ENCODE results near the gene CCDC74B.
"Not testable (repeated sequence)": the region's sequence is repeated elsewhere in the genome, so short reads cannot be mapped to it uniquely, and the experiment has no call there.

CCDC74B gene

DNA sequence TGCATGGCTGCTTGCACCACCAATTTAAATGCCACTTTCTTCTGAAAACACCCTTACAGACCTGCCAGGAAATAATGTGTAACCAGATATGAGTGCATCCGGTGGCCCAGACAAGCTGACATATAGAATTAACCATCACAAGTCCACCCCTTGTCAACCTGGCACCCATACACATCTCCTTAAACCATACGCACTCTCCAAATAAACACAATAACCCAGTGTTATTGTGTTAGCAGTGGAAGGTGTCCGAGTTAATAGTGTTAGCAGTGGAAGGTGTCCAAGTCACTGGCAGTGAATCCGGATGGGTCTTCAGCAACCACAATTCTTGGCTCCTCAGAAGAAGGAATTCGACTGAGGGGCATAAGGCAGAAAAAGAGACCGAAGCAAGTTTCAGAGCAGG lies 3.6 kb upstream of the CCDC74B start:
- DNase-seq, result not testable (repeated sequence)

- not testable (repeated sequence) for DNase-seq
Measured at GRCh38 chr2:130143266-130144039, 1.5 kb downstream of the CCDC74B start.

GRCh38 chr2:130142396-130143265 lies 2.3 kb downstream of the CCDC74B start:
- not testable (repeated sequence) for DNase-seq

DNA sequence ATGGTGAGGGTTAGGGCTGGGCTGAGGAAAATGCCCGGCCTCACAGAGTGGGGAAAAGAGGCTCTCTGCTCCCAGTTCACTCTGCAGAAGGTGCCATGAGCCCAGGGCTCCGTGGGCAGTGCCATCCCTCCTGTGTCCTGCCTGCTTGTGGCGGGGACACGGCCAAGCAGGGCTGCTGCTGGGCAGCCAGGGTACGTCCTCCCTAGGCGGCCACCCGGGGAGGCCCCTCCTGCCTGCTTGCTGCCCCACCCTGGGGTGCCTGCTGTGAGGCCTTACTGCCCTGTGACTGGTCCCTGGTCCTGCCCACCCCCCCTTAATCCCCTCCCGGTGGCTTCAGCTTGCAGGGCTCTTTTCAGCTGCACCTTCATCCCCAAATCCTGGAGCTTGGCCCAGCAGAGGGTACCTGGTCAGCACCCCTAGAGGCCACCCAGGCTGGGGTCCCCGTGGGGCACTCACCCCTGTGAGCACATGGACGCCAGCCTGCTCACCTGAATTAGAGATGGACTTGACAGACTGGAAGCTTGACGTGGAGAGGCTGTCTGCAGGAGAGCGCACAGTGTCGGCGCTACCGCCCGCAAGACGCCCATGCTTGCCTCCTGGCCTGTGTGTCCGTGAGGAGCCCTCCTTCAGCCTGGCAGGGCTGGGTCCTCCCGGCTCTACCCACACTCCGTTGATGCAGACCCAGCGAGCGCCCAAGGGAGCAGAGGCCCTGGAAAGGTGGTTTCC lies 3.1 kb downstream of the CCDC74B start:
- DNase-seq, result not testable (repeated sequence)

DNA sequence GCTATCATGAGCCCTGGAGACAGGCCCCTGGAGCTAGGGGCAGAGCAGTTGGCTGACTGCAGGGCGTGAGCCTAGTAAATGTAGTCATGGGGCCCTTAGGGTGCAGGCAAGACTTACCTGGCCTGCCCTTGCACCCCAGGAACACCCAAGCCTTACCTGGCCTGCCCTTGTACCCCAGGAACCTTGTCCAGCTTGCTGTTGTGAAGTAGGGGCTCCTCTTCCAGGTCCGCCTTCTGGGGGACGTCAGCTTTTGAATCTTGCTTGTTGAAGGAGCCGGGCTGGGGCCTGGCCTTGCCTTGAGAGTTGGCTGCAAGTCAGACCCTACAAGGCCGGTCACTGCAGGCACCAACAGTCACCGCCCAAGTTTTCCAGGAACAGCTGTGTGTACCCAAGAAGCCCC lies 3.9 kb downstream of the CCDC74B start:
- DNase-seq, result not testable (repeated sequence)

DNA sequence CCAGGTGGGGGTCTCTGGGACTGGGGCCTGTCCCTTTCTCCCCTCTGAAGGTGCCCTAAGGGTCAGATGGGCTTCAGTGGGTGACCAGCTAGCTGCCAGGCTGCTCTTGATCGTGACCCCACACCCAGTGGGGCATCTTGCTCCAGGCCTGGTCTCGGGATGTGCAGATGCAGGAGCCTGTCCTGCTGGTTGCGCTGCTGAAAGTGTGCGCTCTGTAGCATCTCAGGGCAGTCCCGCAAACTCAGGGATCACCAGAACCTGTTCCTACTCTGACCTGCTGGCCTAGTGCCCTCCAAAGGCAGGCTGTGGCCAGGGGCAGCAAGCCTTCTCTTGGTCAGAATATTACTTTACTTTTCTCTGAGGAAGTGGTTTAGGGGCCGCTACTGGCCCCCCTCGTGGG lies 4.4 kb downstream of the CCDC74B start:
- not testable (repeated sequence) for DNase-seq

DNA sequence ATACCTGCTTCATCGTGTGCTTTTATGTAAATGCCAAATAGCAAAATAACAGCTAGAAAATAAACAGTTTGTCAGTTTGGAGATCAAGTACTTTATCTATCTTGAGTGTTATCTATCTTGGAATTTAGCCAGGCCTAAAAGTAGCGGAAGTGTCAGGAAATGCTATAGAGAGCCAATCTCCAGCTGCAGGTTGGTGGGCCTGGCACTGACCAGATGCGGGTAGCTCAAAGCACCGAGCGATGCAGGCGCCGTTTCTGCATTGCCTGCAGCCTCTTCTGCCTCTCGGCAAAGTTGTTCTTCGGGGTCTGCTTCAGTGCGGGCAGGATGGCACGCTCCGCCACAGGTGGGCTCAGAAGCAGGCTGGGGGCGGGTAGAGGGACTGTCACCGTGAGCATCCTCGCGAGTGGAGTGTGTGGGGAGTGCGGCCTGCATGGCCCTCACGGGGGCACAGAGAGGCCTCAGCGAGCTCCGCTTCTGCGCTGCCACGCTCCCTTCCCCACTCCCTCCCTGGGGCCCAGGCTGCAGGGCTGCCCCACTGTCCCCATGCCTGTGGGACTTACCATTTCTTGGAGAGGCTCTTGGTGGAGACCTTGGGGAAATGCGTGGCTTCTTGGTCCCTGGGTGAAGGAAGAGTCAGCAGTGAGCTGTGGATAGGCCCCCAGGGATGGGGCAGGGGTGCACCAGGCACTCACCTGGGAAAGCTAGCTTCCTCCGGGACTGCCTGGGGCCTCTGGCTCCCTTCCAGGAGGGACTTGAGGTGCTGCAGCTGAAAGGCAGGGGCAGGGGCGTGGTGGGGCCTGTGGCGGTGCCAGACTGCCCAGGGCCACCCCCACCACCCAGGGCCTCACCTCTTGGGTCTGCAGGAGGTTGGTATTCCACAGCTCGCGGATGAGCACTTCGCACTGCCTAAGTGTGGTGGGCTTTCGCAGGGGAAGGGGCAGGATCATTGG lies 5.3 kb downstream of the CCDC74B start:
- not testable (repeated sequence) for DNase-seq

DNA sequence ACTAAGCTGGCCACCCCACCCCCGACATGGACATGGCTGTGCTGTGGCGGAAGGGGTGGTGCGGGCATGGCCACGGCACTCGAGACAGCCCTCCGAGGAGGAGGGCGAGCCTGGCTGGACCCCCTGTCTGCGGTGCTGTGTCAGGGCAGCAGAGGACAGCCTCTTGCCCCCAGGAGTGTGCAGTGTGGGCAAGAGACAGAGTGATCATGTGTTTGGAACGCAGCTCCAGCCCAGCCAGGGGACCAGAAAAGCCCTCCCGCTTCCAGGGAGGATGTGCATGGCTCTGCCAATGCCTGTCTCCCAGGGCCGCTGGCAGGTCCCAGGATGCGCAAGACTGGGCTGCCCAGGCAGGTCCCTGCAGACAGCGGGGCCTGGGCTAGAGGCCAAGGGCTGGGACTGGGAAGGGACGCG lies 6.1 kb downstream of the CCDC74B start:
- not testable (repeated sequence) for DNase-seq

GRCh38 chr2:130138326-130138725 lies 6.6 kb downstream of the CCDC74B start:
- not testable (repeated sequence) for DNase-seq

DNA sequence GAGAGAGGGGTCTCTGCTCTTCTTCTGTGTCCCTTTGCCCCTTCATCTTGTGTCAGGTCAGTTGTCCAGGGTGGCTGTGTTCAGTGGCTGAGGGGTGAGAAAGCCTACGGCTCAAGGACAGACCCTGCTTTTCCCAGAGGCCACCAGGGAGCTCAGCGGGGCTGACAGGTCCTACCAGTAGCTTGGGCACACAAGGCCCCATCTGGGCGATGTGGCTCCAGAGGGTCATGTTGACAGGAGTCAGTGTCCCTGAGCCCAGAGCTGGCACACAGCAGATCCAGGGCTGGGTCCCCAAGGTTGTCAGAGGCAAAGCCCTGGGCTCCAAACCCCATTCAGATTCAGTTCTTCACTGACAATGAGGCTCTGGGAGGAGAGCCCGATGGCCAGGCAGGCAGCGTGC lies 7.8 kb downstream of the CCDC74B start:
- DNase-seq, result not testable (repeated sequence)

DNA sequence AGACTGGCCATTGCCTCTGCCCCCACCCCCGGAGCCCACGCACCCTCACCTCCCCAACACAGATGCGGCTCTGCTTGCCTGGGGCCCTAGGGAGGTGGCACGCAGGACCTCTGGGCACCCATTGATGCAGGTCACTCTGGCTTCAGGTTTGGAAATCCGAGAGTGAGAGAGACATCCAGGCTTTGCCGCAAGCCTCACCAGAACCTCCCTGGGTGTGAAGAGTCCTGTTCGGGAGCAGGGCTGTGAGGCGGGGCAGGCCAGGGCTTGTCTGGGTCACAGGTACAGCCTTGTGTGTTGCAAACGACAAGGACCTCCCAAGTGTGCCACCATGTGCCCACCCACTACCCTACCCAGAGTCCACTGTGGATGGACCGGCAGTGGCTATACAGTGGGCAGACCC lies 8.4 kb downstream of the CCDC74B start:
- not testable (repeated sequence) for DNase-seq

GRCh38 chr2:130135692-130136541 lies 9.0 kb downstream of the CCDC74B start:
- no peak for DNase-seq

- not testable (repeated sequence) for DNase-seq
Measured at GRCh38 chr2:130129120-130129829, 15.6 kb downstream of the CCDC74B start, which contains the start of gene POTEF. POTEF (minus strand) TSS chr2:130129222; CDS start chr2:130120515, 8,707 bp downstream.

DNA sequence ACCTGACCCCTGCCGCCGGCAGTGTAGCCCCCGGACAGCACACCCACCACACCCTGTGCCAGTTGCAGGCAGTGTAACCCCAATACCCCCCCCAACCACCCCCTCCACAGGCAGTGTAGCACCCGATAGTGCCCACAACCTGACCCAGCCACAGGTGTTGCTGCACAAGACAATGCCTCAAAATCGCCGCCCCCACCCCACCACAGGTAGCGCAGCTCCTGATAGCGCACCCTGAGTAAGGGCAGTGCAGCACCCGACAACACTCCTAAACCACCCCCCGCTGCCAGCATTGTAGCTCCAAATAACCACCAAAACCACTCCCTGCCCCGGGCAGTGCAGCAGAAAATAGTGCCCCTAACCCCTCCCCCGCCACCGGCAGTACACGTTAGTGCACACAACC lies 16.4 kb downstream of the CCDC74B start:
- not testable (repeated sequence) for DNase-seq

GRCh38 chr2:130127726-130128125 lies 17.2 kb downstream of the CCDC74B start:
- not testable (repeated sequence) for DNase-seq

GRCh38 chr2:130120924-130121323 lies 24.0 kb downstream of the CCDC74B start:
- DNase-seq, result not testable (repeated sequence)

- not testable (repeated sequence) for DNase-seq
Measured at GRCh38 chr2:130102597-130103363, 42.1 kb downstream of the CCDC74B start.
